Smooth muscle cell (in vitro differentiated cells): ENCODE measurements around the gene KCNRG. TPM values are rescaled to one million over a fixed set of nuclear protein-coding genes. Genes with fewer than 3 reads are reported as not detected.
A peak's percentile ranks its signal among the peaks of the same experiment; 100 is the strongest.

Experiments used
- DNase-seq: peaks from one replicate; lab custom pipeline; 2025; ENCODE audit not compliant: unreplicated experiment; lab: John Stamatoyannopoulos, UW
- H2AFZ ChIP-seq: fragments of 200-600 bp; sonication (generic); 2 replicates; pipeline ENCODE4 v1.6.0; 2016; ENCODE audit warnings: antibody characterized with exemption, low read depth, mild to moderate bottlenecking
- H3F3A ChIP-seq: fragments of 200-600 bp; sonication (generic); 2 replicates; pipeline ENCODE4 v1.6.0; 2017; ENCODE audit warnings: antibody characterized with exemption, low read depth
- H3K27ac ChIP-seq: fragments of 200-600 bp; sonication (generic); 2 replicates; pipeline ENCODE4 v1.5.1; 2016; ENCODE audit warnings: low read depth, mild to moderate bottlenecking
- H3K27me3 ChIP-seq: fragments of 200-600 bp; sonication (generic); 2 replicates; pipeline ENCODE4 v1.6.1; 2016; ENCODE audit warnings: low read depth, mild to moderate bottlenecking
- H3K36me3 ChIP-seq: fragments of 200-600 bp; sonication (generic); 2 replicates; pipeline ENCODE4 v1.5.1; 2016; ENCODE audit warnings: low read depth
- H3K4me1 ChIP-seq: fragments of 200-600 bp; sonication (generic); 2 replicates; pipeline ENCODE4 v1.5.1; 2016; ENCODE audit warnings: low read depth
- H3K4me2 ChIP-seq: fragments of 200-600 bp; sonication (generic); 2 replicates; pipeline ENCODE4 v1.6.0; 2016; ENCODE audit warnings: mild to moderate bottlenecking
- H3K4me3 ChIP-seq: fragments of 200-600 bp; sonication (generic); 2 replicates; pipeline ENCODE4 v1.5.1; 2016; ENCODE audit warnings: mild to moderate bottlenecking
- H3K79me2 ChIP-seq: fragments of 200-600 bp; sonication (generic); 2 replicates; pipeline ENCODE4 v1.6.0; 2016; ENCODE audit warnings: low read depth, mild to moderate bottlenecking
- H3K9ac ChIP-seq: fragments of 200-600 bp; sonication (generic); 2 replicates; pipeline ENCODE4 v1.6.0; 2016; ENCODE audit warnings: low read depth
- H3K9me3 ChIP-seq: fragments of 200-600 bp; sonication (generic); replicated peaks from 2 replicates; pipeline ENCODE4 v1.5.1; 2016; ENCODE audit warnings: low read depth
- H4K20me1 ChIP-seq: fragments of 200-600 bp; sonication (generic); 2 replicates; pipeline ENCODE4 v1.6.0; 2016; ENCODE audit warnings: low read depth
- WGBS: methylation state at CpG from one replicate; pipeline ENCODE4 v1.1.7; 2016; ENCODE audit warnings: low lambda C conversion rate; 5-methylcytosine and 5-hydroxymethylcytosine counted together
- polyA plus RNA-seq: library from polyadenylated mRNA; unstranded; fragments of >200 nt; fragmentation: Nextera tagmentation; extraction: Ambion mirVana; gene quantifications from 2 replicates; pipeline ENCODE4 v1.2.1, GENCODE V29; 2016
- total RNA-seq: library from RNA; depleted of rRNA; stranded (reverse); fragments of >200 nt; gene quantifications from 2 replicates; pipeline ENCODE4 v1.2.3, GENCODE V29; 2014
- TF ChIP-seq, protein P1 (sequence below): fragments of 200-600 bp; sonication (generic); IDR thresholded peaks from 2 replicates; pipeline ENCODE4 v1.5.1; 2017; ENCODE audit warnings: borderline replicate concordance, mild to moderate bottlenecking, antibody characterized with exemption; ENCODE audit not compliant: insufficient read depth, poor library complexity, severe bottlenecking

The KCNRG gene
- total and polyA plus RNA-seq, 2 experiments from 2014 or later: 0.87 to 2.7 TPM

DNA sequence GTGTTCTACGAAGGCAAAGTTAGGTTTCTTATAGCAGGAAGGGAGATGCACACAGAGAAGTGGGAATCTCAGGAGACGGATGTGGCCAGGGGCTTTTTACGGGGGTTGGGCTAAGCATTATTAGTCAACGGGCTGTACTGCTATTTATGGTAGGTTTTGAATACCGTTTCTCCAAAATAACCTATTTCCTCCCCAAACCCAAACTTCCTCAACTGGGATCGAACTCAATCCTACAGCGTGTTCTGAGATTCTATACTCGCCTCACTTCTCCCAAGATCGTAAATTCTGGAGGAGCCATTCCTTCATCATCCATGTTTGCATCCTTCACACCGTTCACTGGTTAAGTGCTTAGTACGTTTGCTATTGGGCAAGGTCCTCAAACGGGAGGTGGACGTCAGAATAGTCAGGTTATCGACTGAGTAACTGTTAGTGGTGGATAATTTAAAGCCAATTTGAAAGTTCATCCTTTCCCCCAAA, 19.6 kb upstream of the KCNRG start:
- WGBS: 39% methylated on average over 14 of the region's 14 CpGs
- Histone ChIP-seq H3K9ac (peak overlapping the region; percentile 80), H3K4me1 (peaks cover 26% of the 10 kb centered on the region), H3K36me3 (no peaks in the 10 kb centered on the region), H3F3A (peaks cover 3% of the 10 kb centered on the region), H3K27ac (no peak overlapping the region), H3K27me3 (no peaks in the 10 kb centered on the region), H3K9me3 (no peaks in the 10 kb centered on the region), H3K79me2 (peaks cover 31% of the 10 kb centered on the region), H3K4me3 (peak overlapping the region; percentile 74), H4K20me1 (peaks cover 17% of the 10 kb centered on the region), H2AFZ (peak overlapping the region; percentile 81), H3K4me2 (peak overlapping the region; percentile 94)
- no peak for DNase-seq
- TF ChIP-seq, protein P1, sequence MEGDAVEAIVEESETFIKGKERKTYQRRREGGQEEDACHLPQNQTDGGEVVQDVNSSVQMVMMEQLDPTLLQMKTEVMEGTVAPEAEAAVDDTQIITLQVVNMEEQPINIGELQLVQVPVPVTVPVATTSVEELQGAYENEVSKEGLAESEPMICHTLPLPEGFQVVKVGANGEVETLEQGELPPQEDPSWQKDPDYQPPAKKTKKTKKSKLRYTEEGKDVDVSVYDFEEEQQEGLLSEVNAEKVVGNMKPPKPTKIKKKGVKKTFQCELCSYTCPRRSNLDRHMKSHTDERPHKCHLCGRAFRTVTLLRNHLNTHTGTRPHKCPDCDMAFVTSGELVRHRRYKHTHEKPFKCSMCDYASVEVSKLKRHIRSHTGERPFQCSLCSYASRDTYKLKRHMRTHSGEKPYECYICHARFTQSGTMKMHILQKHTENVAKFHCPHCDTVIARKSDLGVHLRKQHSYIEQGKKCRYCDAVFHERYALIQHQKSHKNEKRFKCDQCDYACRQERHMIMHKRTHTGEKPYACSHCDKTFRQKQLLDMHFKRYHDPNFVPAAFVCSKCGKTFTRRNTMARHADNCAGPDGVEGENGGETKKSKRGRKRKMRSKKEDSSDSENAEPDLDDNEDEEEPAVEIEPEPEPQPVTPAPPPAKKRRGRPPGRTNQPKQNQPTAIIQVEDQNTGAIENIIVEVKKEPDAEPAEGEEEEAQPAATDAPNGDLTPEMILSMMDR: no peak

DNA sequence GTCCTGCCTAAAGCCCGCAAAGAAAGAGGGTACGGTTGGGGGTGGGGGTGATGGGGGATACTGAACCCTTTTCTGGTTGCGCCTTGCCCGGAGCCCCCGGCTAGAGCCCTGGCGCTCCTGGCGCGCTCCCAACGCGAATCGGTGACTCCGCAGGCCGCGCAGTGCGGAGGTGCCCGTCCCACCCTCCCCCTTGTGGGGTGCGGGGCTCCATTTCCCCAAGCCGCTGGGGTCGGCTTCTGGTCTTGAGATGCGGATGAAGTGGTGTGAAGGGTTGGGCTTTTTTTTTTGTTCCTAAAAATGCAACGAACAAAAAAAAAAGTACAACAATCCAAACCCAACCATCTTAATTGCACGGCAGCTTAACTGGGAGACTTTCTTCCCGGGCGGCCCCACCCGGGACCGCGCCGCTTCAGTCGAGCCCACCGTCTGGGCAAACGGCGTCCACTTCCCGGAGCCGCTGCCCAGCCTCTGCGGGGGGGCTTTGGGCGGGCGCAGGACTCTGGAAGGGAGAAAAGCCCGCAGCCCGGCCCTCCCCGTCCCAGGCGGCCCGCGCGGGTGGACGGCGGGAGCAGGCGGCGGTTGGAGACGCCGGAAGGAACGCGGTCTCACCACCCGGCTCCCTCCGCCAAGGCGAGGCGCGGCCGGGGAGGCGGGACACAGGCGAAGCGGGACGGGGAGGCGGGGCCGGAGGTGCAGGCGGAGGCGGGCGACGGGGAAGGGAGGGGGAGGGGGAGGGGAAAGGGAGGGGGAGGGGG, 18.9 kb upstream of the KCNRG start:
- peaks cover 3% of the 10 kb centered on the region for H3F3A ChIP-seq
- no peaks in the 10 kb centered on the region for H3K27me3 ChIP-seq
- peaks cover 37% of the 10 kb centered on the region for H3K79me2 ChIP-seq
- peak overlapping the region; percentile 81 for H2AFZ ChIP-seq
- peak overlapping the region; percentile 94 for H3K4me2 ChIP-seq
- DNase-seq: peak; percentile 76
- peak overlapping the region; percentile 74 for H3K4me3 ChIP-seq
- H3K9me3 ChIP-seq: no peaks in the 10 kb centered on the region
- no peaks in the 10 kb centered on the region for H3K36me3 ChIP-seq
- H3K27ac ChIP-seq: peak overlapping the region; percentile 78
- under 1% methylated on average over 37 of the region's 68 CpGs for WGBS
- H4K20me1 ChIP-seq: peaks cover 20% of the 10 kb centered on the region
- TF ChIP-seq, protein P1: no peak
- peaks cover 26% of the 10 kb centered on the region for H3K4me1 ChIP-seq
- peak overlapping the region; percentile 80 for H3K9ac ChIP-seq

DNA sequence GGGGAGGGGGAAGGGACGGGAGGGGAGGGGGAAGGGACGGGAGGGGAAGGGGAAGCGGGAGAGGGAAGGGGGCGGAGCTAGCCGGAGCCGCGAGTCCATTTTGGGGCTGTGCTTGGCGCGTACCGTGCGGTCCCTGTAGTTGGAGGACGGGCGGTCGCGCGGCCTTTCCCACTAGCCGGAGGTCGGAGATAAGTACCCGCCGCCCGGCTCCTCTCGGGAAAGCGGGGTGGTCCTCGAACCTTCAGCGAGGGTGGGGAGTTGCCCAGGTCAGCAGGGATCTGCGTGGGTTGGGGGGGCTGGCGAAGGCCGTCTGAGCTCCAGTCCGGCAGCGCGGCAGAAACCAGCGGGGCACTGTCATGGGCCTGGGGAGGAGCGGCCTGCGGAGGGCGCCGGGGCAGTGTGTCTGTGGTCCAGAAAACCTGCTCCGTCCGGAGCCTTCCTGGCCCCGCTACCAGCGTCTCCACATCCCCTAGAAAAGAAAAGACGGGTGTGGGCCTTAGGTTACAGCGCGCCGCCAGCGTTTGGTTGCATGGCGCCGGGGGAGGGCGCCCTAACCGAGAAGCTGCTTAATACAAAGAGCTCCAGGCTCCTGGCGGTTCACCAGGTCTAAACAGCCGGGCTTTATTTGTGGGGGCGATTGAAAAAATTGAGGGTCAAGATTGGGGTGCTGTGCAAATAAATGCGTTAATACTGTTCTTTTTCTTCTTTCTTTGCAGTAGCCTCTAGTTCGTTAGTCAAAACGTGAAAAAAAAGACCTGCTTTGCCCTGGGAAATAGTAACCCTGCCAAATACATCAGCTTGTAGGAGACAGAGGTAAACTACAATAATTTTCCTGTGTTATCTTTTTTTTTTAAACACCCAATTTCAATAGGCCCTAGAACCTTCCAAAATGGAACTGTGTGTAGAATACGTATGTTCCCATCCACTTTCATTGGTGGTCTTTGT, 18.0 kb upstream of the KCNRG start, which contains the start of gene TRIM13:
TSS of gene TRIM13 (plus strand) at position 92 of the 945 bp plus-strand sequence. CDS start 14,899 bp downstream, outside the sequence.
- TF ChIP-seq, protein P1: peak; percentile 69
- Histone ChIP-seq H3K36me3 (no peaks in the 10 kb centered on the region), H4K20me1 (peaks cover 25% of the 10 kb centered on the region), H3K4me2 (peak within 1 kb of the TSS; percentile 94), H3K9ac (peak within 1 kb of the TSS; percentile 88), H3K4me3 (peak within 1 kb of the TSS; percentile 77), H3K4me1 (peaks cover 26% of the 10 kb centered on the region), H3K27ac (peak within 1 kb of the TSS; percentile 87), H3F3A (peaks cover 3% of the 10 kb centered on the region), H3K9me3 (no peaks in the 10 kb centered on the region), H3K27me3 (no peaks in the 10 kb centered on the region), H3K79me2 (peaks cover 45% of the 10 kb centered on the region), H2AFZ (peak within 1 kb of the TSS; percentile 86)
- 2% methylated on average over 45 of the region's 56 CpGs for WGBS
- peak; percentile 95 for DNase-seq
